Breast epithelium (tissue), 4 donors: ENCODE measurements around the gene TMEM131. TPM values are rescaled to one million over a fixed set of nuclear protein-coding genes. Genes with fewer than 3 reads are reported as not detected.

Experiments
- DNase-seq, 2 donors: peaks; one replicate each; pipeline ENCODE4 v3.0.0-alpha.2; 2019; ENCODE audit warnings: low spot score in 2 of 2
- H3K27ac ChIP-seq, 2 donors: fragments of 200-600 bp; sonication (generic) in 1 of 2; one replicate each; pipeline ENCODE4 v1.5.1; 2016 to 2019; ENCODE audit warnings: mild to moderate bottlenecking in 1 of 2
- H3K27me3 ChIP-seq, 2 donors: fragments of 200-600 bp; sonication (generic) in 1 of 2; one replicate each; pipeline versions ENCODE4 v1.5.1 to v1.6.0; 2017 to 2019; ENCODE audit warnings: control low read depth in 1 of 2, mild to moderate bottlenecking in 1 of 2
- H3K36me3 ChIP-seq: fragments of 200-600 bp; one replicate; pipeline ENCODE4 v1.5.1; 2019
- H3K4me1 ChIP-seq, 2 donors: fragments of 200-600 bp; sonication (generic); one replicate each; pipeline ENCODE4 v1.5.1; 2016 to 2019; ENCODE audit warnings: control low read depth in 1 of 2
- H3K4me3 ChIP-seq, 3 donors: fragments of 200-600 bp; sonication (generic); 1 replicate in 2 of 3; 2 replicates in 1 of 3; pipeline ENCODE4 v1.5.1; 2016 to 2019; ENCODE audit warnings: mild to moderate bottlenecking in 3 of 3, moderate library complexity in 2 of 3
- H3K9me3 ChIP-seq, 2 donors: fragments of 200-600 bp; sonication (generic) in 1 of 2; one replicate each; pipeline ENCODE4 v1.5.1; 2016 to 2019; ENCODE audit warnings: control low read depth in 1 of 2
- CTCF ChIP-seq, 3 donors: fragments of 450-650 bp; IDR thresholded peaks; one replicate each; pipeline ENCODE4 v1.5.1; 2016 to 2017; ENCODE audit warnings: antibody characterized with exemption in 3 of 3, mild to moderate bottlenecking in 3 of 3, moderate library complexity in 3 of 3
- POLR2A ChIP-seq: fragments of 450-650 bp; IDR thresholded peaks from one replicate; pipeline ENCODE4 v1.6.1; 2016; ENCODE audit warnings: antibody characterized with exemption, mild to moderate bottlenecking, moderate library complexity
- POLR2AphosphoS5 ChIP-seq, 3 donors: sonication (generic); formaldehyde crosslinking; IDR thresholded peaks; one replicate each; pipeline ENCODE4 v1.6.1; 2017; ENCODE audit warnings: antibody characterized with exemption in 3 of 3
- intact Hi-C: fragments of 100-400 bp; cut with DNase I; formaldehyde crosslinking; loops from one replicate; pipeline ENCODE4 v1.15.1; 2023; ENCODE audit warnings: low total_unique reads
- total RNA-seq, 3 donors: library from RNA; depleted of rRNA; stranded (reverse); fragments of >200 nt; gene quantifications; one replicate each; pipeline ENCODE4 v1.1.0, GENCODE V29; 2016

Gene TMEM131
- total RNA-seq, 3 donors from 2014 or later = 30.6 to 47.4 (median 41.3) TPM

- H3K4me1 ChIP-seq = no peaks in the 10 kb centered on the region
- no peak overlapping the region for H3K27ac ChIP-seq
- no peak for TF ChIP-seq POLR2AphosphoS5 (IDR thresholded peaks at IDR 0.05)
- no peak for TF ChIP-seq CTCF (IDR thresholded peaks at IDR 0.05)
- no peak for TF ChIP-seq POLR2A
- no peaks in the 10 kb centered on the region for H3K9me3 ChIP-seq
- DNase-seq = no peak
- no peaks in the 10 kb centered on the region for H3K36me3 ChIP-seq
- intact Hi-C loops = no loop called here
- no peak overlapping the region for H3K4me3 ChIP-seq
- H3K27me3 ChIP-seq = no peaks in the 10 kb centered on the region
Observed at GRCh38 chr2:97911922-97912575, 83.7 kb downstream of the TMEM131 start.

DNA sequence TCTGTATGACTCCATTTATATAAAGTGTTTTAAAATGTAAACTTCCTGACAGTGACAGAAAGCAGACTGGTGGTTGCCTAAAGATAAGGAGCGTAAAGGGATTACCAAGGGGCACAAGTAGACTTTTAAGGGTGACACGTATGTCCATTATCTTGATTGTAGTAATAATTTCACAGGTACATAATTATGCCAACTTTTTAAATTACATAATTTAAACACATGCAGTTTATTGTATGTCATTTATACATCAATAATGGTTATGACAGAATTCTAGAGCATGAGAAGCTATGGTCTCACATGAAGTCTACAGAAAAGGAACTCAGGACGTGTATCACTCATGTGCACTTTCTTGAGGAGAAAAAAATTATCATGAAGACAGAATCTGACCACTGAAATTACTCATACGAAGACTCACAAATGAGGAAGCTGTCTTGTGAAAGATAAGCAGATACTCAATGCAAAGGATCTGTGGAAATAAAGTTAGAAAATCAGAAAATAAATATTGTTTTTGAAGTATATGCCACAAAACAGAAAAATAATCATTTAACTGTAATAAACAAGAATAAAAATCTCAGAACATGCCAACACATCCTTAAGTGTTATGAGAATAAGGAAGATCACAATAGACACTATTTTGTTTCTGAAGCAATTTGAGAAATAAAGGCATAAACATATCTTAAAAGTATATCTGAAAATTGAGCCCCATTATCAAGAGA, 84.4 kb downstream of the TMEM131 start:
- no peak overlapping the region for H3K4me3 ChIP-seq
- H3K27ac ChIP-seq = no peak overlapping the region
- DNase-seq = no peak
- no peaks in the 10 kb centered on the region for H3K4me1 ChIP-seq
- no peaks in the 10 kb centered on the region for H3K36me3 ChIP-seq
- intact Hi-C loops = no loop called here
- TF ChIP-seq CTCF (IDR thresholded peaks at IDR 0.05) (no peak), POLR2A (no peak), POLR2AphosphoS5 (IDR thresholded peaks at IDR 0.05) (no peak)
- H3K27me3 ChIP-seq = no peaks in the 10 kb centered on the region
- H3K9me3 ChIP-seq = no peaks in the 10 kb centered on the region

DNA sequence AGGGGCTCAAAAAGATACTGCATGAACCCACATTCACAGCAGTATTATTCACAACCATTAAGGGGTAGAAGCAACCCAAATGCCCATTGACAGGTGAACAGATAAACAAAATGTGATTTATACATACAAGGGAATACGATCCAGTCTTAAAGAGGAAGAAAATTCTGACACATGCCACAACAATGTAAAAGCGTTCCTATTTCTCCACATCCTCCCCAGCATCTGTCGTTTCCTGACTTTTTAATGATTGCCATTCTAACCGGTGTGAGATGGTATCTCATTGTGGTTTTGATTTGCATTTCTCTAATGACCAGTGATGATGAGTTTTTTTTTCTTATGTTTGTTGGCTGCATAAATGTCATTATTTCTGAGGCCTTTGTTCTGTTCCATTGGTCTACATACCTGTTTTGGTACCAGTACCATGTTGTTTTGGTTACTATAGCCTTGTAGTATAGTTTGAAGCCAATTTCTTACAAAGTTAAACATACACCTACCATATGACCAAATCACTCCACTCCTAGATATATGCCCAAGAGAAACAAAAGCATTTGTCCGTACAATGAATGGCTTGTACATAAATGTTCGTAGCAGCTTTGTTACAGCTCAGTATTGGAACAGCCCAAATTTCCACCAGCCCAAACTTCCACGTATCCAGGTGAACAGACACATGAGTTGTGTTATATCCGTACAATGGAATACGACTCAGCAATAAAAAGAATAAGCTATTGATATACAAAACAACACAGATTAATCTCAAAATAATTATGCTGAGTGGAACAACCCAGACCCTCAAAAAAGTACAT, 85.1 kb downstream of the TMEM131 start:
- no peak overlapping the region for H3K27ac ChIP-seq
- H3K4me3 ChIP-seq = no peak overlapping the region
- no peaks in the 10 kb centered on the region for H3K4me1 ChIP-seq
- DNase-seq = no peak
- no peaks in the 10 kb centered on the region for H3K36me3 ChIP-seq
- TF ChIP-seq CTCF (IDR thresholded peaks at IDR 0.05) (no peak), POLR2AphosphoS5 (IDR thresholded peaks at IDR 0.05) (no peak), POLR2A (no peak)
- H3K9me3 ChIP-seq = no peaks in the 10 kb centered on the region
- intact Hi-C loops = no loop called here
- H3K27me3 ChIP-seq = no peaks in the 10 kb centered on the region

DNA sequence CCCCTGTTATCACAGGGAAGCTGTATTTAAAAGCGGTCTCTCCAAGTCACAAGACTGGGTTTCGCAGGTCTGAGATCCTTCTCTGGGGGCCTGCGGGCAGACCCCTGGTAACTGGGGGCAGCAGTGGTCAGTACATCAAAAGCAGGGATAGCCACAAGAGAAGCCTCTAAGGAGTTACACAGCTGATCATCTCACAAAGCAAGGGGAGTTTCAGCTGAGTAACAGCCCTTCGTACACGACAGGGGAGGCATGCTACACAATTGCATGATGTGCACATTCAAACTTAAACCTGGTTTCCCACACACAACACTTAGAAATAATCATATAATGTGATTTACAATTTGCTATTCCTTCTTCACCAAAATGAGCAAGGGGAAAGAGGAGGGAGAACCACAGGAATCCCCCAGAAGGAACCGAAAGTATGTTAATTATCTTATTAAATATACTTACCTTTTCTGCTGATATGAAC, 87.5 kb downstream of the TMEM131 start:
- Histone ChIP-seq H3K4me1 (no peaks in the 10 kb centered on the region), H3K27me3 (no peaks in the 10 kb centered on the region), H3K9me3 (no peaks in the 10 kb centered on the region), H3K4me3 (no peak overlapping the region), H3K27ac (no peak overlapping the region), H3K36me3 (no peaks in the 10 kb centered on the region)
- intact Hi-C loops = no loop called here
- no peak for DNase-seq
- TF ChIP-seq POLR2A (no peak), CTCF (IDR thresholded peaks at IDR 0.05) (no peak), POLR2AphosphoS5 (IDR thresholded peaks at IDR 0.05) (no peak)
